ENCODE data around the gene TENM3.

DNA sequence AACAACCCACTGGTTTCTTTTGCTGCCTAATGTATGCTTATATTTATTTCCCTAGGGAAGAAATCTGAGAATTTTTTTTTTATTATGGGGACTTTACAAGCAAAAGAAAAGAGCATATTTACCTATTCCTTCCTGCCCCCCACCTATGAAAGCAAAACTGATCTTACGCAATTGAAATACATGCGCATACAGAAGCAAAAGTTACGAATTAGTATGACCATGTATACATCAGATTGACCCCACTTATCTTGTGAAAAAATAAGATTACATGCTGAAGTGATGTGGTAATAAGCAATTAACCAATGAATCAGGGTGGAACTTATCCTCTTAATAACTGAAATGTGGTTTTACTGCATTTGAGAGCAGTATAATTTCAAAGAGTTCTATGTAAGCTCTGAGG, 151.0 kb downstream of the TENM3 start:
- TF ChIP-seq GATA2 (IDR thresholded peaks at IDR 0.05; ENCODE audit: low read depth, low read length) (no peak), GATA3 (IDR thresholded peaks at IDR 0.05; ENCODE audit: low read depth, low read length) (no peak)

Measured in SH-SY5Y (cell line).